ENCODE data around the gene PCDH15. TPM values are rescaled to one million over a fixed set of nuclear protein-coding genes. Genes with fewer than 3 reads are reported as not detected.

Gene PCDH15
- total and polyA plus RNA-seq, 2 experiments from 2014 or later: 0.29 to 0.66 TPM

- no peak for TF ChIP-seq ZNF462 (CRISPR knock-in tag; IDR thresholded peaks at IDR 0.05)
These were observed 465.7 kb downstream of the PCDH15 start (continued) for GRCh38 chr10:54335296-54335695.

GRCh38 chr10:54319341-54319740 lies 481.7 kb downstream of the PCDH15 start:
- Mint-ChIP-seq H3K27me3 (ENCODE audit: insufficient read depth, low read depth, poor library complexity) (no peaks in the 10 kb centered on the region), H3K27ac (no peak overlapping the region), H3K36me3 (ENCODE audit: low read depth) (no peaks in the 10 kb centered on the region), H3K4me3 (no peak overlapping the region), H3K9me3 (no peaks in the 10 kb centered on the region; the same call in 2 of the 3 replicates), H3K4me1 (no peaks in the 10 kb centered on the region)
- Histone ChIP-seq H3K4me1 (ENCODE audit: insufficient read depth) (no peaks in the 10 kb centered on the region), H3K9me2 (ENCODE audit: insufficient read depth) (no peaks in the 10 kb centered on the region), H3K79me2 (replicated peaks; ENCODE audit: insufficient read depth) (no peaks in the 10 kb centered on the region), H3K4me3 (no peak overlapping the region), H4K20me1 (replicated peaks; ENCODE audit: insufficient read depth) (no peaks in the 10 kb centered on the region), H3K36me3 (ENCODE audit: insufficient read depth) (no peaks in the 10 kb centered on the region), H3K27ac (ENCODE audit: low read depth) (no peak overlapping the region), H2AFZ (no peak overlapping the region), H3K4me2 (no peak overlapping the region), H3K27me3 (ENCODE audit: insufficient read depth) (no peaks in the 10 kb centered on the region), H3F3A (replicated peaks; ENCODE audit: low read depth) (no peaks in the 10 kb centered on the region)
- ATAC-seq (no peak), DNase-seq (ENCODE audit: low spot score) (no peak)
- TF ChIP-seq CREB1 (CRISPR knock-in tag; IDR thresholded peaks at IDR 0.05; ENCODE audit: low read depth): no peak
- no peak for TF ChIP-seq NANOG (IDR thresholded peaks at IDR 0.05; ENCODE audit: borderline replicate concordance)
- no peak for TF ChIP-seq CTCF (conservative IDR thresholded peaks at IDR 0.05; ENCODE audit: low read depth in 2 of 2)
- no peak for TF ChIP-seq EZH2phosphoT487 (IDR thresholded peaks at IDR 0.05; ENCODE audit: unreplicated experiment)
- no peak for TF ChIP-seq ZNF114 (CRISPR knock-in tag; IDR thresholded peaks at IDR 0.05)
- no peak for TF ChIP-seq REST (IDR thresholded peaks at IDR 0.05; ENCODE audit: unreplicated experiment)
